Suprapubic skin (tissue), 4 donors: ENCODE results near the gene C4orf46.

Source experiments
- CTCF ChIP-seq, 2 donors: fragments of 200-600 bp in 1 of 2; fragments of 450-650 bp in 1 of 2; sonication (generic) in 1 of 2; IDR thresholded peaks; one replicate each; pipeline ENCODE4 v1.5.1; 2016 to 2019; ENCODE audit warnings: antibody characterized with exemption in 2 of 2, mild to moderate bottlenecking in 1 of 2, moderate library complexity in 1 of 2
- POLR2A ChIP-seq, 2 donors: fragments of 450-650 bp; IDR thresholded peaks; one replicate each; pipeline ENCODE4 v1.6.1; 2017; ENCODE audit warnings: antibody characterized with exemption in 2 of 2, mild to moderate bottlenecking in 2 of 2, moderate library complexity in 2 of 2
- POLR2AphosphoS5 ChIP-seq, 3 donors: sonication (generic); formaldehyde crosslinking; IDR thresholded peaks; one replicate each; pipeline ENCODE4 v1.6.1; 2017; ENCODE audit warnings: antibody characterized with exemption in 3 of 3

DNA sequence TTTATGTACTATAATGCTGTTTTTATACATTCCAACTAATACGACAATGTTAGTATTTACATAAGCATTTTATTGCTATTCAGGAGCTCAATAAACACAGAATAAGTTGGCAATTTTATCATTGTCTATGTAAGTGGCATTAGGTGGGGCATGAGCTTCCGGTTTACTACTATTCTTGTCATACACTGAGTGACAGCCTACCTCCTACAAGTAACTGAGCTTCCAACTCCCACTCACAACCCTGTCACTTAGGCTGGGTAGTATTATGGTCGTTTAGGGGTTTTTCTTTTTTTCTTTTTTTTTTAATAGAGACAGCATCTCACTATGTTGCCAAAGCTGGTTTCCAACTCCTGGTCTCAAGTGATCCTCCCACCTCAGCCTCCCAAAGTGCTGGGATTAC lies 44.1 kb upstream of the C4orf46 start:
- no peak for TF ChIP-seq CTCF (IDR thresholded peaks at IDR 0.05)
- TF ChIP-seq POLR2AphosphoS5 (IDR thresholded peaks at IDR 0.05): no peak
- no peak for TF ChIP-seq POLR2A (IDR thresholded peaks at IDR 0.05)
